ENCODE measurements around the gene PRRC2A. TPM values are rescaled to one million over a fixed set of nuclear protein-coding genes. Genes with fewer than 3 reads are reported as not detected.

PRRC2A gene
- total RNA-seq, 4 donors from 2014 or later, result 67.1 to 133 (median 126) TPM

DNA sequence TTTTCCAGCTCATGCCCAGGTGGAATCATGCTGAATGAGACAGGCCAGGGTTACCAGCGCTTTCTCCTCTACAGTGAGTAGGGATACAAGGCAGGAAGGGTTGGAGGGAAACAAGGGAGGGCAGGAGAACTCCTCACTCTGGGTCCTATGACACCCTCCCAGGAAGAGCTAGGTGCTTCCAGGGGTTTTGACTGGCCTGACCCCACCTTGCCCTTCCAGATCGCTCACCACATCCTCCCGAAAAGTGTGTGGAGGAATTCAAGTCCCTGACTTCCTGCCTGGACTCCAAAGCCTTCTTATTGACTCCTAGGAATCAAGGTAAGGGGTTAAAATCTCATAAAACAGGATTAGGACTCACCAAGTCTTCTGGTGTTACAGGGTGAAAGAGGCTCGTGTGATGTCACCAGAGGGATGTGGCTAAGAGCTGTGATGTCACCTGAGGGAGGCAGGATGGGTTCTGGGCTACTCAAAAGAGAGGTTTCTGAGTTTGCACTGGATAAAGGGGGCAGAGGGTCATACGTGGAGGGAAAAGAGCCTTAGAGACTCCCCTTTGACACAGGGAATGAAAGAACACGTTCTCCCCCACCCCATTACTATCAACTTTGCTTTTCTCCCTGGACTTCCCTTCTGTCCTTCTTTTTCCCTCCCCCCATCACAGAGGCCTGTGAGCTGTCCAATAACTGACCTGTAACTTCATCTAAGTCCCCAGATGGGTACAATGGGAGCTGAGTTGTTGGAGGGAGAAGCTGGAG, 37.1 kb downstream of the PRRC2A start:
- Histone ChIP-seq H3K9me3 (no peaks in the 10 kb centered on the region), H3K4me3 (no peak overlapping the region), H3K27ac (no peak overlapping the region), H3K27me3 (no peaks in the 10 kb centered on the region), H3K36me3 (peaks cover 0 to 25% (median 0%) of the 10 kb centered on the region in 3 donors), H3K4me1 (peaks cover 7 to 70% (median 14%) of the 10 kb centered on the region in 4 donors)
- TF ChIP-seq, protein P1, sequence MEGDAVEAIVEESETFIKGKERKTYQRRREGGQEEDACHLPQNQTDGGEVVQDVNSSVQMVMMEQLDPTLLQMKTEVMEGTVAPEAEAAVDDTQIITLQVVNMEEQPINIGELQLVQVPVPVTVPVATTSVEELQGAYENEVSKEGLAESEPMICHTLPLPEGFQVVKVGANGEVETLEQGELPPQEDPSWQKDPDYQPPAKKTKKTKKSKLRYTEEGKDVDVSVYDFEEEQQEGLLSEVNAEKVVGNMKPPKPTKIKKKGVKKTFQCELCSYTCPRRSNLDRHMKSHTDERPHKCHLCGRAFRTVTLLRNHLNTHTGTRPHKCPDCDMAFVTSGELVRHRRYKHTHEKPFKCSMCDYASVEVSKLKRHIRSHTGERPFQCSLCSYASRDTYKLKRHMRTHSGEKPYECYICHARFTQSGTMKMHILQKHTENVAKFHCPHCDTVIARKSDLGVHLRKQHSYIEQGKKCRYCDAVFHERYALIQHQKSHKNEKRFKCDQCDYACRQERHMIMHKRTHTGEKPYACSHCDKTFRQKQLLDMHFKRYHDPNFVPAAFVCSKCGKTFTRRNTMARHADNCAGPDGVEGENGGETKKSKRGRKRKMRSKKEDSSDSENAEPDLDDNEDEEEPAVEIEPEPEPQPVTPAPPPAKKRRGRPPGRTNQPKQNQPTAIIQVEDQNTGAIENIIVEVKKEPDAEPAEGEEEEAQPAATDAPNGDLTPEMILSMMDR (IDR thresholded peaks at IDR 0.05), result no peak
- TF ChIP-seq POLR2A (IDR thresholded peaks at IDR 0.05), result no peak
- no peak for DNase-seq

DNA sequence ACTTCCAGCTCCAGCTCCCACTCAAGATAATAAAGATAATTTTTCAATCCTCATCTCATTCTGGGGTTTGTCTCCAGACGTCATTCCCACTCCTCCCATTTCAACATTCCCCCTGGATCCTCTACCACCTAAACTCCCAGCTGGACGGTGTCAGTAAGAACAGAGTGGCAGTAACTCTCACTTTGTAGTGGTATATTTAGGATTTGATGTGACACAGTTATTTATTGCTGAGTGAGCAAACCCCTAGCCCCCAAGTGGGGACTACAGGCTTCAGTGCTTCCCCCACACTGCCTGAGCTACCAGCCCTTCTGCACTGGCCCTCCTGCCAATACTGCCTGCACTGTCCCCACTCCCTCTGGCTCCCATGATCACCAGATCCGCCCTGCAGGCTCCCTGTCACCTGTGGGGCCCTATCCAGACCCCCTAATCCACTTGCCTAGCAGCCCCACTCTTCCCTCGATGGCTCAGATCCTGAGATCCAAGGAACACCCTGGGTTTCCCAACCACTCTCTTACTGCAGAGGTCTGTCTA, 37.7 kb downstream of the PRRC2A start:
- no peak for DNase-seq
- H3K4me1 ChIP-seq, result peaks cover 7 to 76% (median 14%) of the 10 kb centered on the region in 4 donors

DNA sequence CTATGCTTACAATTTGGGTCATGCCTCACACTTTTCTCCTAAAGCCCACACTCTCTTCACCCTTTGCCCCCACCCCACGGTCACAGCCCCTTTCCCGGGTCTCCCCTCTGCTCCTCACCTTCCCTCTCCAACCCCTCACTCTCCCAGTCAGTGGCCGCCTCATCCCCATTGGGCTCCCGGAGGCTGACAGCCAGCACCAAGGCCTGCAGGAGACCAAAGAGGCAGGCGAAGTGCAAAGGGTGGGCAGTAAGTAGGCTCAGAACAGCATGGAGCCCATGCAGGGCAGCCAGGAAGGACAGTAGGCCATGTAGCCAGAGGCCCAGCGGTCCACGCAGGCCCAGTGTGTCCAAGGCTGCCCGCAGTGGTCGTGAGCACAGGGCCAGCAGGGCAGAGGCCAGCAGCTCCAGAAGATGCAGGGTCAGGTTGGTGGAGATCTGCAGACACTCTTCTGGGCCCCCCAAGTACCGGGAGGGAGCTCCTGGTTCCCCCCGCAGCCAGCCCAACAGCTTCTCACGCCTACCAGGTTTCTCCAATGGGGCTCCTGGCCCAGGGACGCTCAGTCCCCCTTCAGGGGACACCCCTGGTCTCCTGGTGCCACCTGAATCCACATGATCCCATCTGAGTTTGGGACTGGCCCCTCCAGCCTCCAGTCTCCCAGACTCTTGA, 38.6 kb downstream of the PRRC2A start:
- Histone ChIP-seq H3K27me3 (no peaks in the 10 kb centered on the region), H3K9me3 (no peaks in the 10 kb centered on the region), H3K36me3 (peaks cover 0 to 25% (median 0%) of the 10 kb centered on the region in 3 donors), H3K4me1 (peaks cover 9 to 76% (median 19%) of the 10 kb centered on the region in 4 donors), H3K4me3 (peak overlapping the region; percentile 54 to 74 (median 66)), H3K27ac (peak overlapping the region in 3 of 4 donors; percentile 81 to 90 (median 85))
- DNase-seq, result no peak
- no peak for TF ChIP-seq POLR2A (IDR thresholded peaks at IDR 0.05)
- TF ChIP-seq, protein P1 (IDR thresholded peaks at IDR 0.05), result no peak

More for the DNA sequence above, 37.7 kb downstream of the PRRC2A start:
- Histone ChIP-seq H3K9me3 (no peaks in the 10 kb centered on the region), H3K36me3 (peaks cover 0 to 25% (median 0%) of the 10 kb centered on the region in 3 donors), H3K27me3 (no peaks in the 10 kb centered on the region), H3K27ac (no peak overlapping the region), H3K4me3 (peak overlapping the region in 1 of 4 donors; percentile 5)
- TF ChIP-seq, protein P1 (IDR thresholded peaks at IDR 0.05), result no peak
- no peak for TF ChIP-seq POLR2A (IDR thresholded peaks at IDR 0.05)

DNA sequence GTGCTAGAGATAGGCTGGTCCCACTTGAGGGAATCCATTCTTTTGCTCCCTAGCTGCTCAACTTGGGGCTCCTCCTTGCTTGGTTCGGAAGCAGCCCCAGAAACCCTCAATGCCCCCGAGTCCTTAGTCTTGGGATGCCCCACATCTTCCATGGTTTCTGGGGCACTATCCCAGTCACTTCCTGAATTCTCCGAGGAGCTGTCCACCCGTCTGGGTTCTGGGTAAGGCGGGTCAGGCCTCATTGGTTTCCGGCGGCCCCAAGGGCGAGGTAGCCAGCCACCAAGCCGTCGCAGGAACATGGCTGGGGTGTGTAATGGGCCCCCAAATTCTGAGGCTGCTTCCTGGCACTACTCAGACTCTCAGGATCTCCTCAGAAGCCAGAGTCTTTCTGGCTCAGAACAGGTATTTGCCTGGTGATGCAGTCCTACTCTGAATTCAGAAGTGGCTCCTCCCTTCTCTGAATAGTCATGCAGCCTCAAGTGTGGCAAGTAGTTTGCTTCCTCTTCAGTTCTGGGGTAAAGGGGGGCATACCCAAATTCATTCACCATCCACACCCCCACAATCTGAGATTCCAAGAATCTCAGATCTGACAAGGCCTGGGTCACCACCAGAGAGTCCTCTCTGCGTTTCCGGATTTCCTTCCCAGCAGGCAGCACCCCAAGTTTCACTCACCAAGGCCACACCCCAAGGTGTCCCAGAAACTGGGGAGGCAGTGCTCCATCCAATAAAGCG, 39.3 kb downstream of the PRRC2A start:
- Histone ChIP-seq H3K27me3 (no peaks in the 10 kb centered on the region), H3K36me3 (peaks cover 0 to 25% (median 0%) of the 10 kb centered on the region in 3 donors), H3K9me3 (no peaks in the 10 kb centered on the region), H3K27ac (peak overlapping the region; percentile 81 to 90 (median 84)), H3K4me3 (peak overlapping the region; percentile 54 to 74 (median 66)), H3K4me1 (peaks cover 9 to 72% (median 19%) of the 10 kb centered on the region in 4 donors)
- no peak for TF ChIP-seq POLR2A (IDR thresholded peaks at IDR 0.05)
- TF ChIP-seq, protein P1 (IDR thresholded peaks at IDR 0.05), result no peak
- peak in 2 of 3 donors; percentile 41 to 62 for DNase-seq
